Stimulated activated CD8-positive, alpha-beta memory T cell treated with anti-CD3 and anti-CD28 coated beads, Interleukin-4, amount 100 ng/mL, for 4 hours (primary cell): Measurements from ENCODE around the gene GATAD2A.
"Not testable (repeated sequence)": the region's sequence is repeated elsewhere in the genome, so short reads cannot be mapped to it uniquely, and the experiment has no call there.

ENCODE experiments used
- DNase-seq, 2 donors: peaks; one replicate each; pipeline ENCODE4 v3.0.0-alpha.2; 2020; ENCODE audit warnings: low read depth in 2 of 2, low spot score in 1 of 2

Gene GATAD2A

DNA sequence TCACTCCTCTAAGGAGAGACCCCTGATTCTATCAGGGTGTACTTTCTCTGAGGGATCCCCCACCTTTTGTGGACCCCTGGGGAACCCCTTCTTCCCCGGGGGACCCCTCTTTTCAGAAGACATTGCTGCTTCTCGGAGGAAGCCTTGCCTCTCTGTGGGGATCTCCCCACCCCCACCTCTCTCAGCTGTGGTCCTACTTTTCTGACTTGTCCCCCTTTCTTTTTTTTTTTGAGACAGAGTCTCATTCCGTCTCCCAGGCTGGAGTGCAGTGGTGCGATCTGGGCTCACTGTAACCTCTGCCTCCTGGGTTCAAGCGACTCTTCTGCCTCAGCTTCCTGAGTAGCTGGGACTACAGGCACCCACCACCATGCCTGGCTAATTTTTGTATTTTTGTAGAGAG is 18.4 kb upstream of the GATAD2A start:
- no peak for DNase-seq

DNA sequence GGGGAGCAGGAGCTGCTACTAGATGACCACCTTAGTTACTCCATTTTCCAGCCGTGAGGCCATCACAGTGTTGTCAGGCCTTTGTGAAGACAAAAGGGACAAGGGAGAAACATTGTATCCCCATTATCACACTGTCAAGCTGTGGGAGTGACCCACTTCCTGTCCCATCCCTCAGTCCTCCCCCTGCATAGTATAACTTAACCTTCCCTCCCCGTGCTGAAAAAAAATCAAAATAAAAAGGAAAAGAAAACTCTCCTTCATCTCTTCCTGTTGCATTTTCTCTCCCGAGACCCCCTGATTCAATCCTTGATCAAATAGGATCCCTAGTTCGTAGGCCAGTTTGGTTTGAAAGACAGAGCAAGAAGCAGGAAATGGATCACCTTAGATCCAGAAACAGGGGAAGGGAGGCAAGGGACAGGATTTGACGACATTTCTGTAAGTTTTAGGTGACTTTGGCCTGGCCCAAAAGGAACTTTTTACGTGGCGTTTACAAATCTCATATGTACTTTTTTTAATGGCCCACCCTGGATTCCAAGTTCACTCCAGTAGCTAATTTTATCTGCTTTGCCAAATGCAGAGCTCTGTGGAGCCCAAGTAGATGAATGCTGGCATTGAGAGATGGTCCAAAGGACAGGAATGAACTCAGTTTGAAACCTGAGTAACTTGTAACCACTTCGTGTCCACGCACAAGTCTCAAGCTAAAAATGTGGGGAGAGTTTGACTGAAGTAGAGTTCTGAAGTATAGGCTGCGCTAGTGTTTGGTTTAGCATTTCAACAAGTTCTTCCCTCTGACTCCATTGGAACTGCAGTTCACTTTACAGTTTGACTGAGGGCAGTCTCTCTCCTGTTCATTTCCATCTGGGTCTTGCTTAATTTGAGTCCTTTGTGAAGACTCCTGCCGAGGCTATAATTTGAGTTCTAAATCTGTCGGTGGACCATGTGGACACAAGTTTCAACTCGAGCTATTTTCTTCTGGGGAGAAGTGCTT is 16.6 kb upstream of the GATAD2A start:
- DNase-seq: no peak

DNA sequence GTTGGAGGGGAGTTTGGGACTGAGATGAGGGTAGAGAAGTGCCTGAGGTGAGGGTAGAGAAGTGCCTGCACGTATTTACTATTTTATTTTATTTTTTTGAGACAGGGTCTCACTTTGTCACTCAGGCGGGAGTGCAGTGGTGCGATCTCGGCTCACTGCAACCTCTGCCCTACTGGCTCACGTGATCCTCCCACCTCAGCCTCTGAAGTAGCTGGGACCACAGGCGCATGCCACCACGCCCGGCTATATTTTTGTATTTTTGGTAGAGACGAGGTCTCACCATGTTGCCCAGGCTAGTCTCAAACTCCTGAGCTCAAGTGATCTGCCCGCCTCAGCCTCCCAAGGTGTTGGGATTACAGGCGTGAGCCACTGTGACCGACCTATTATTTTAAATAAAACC is 15.8 kb upstream of the GATAD2A start:
- DNase-seq: not testable (repeated sequence)

DNA sequence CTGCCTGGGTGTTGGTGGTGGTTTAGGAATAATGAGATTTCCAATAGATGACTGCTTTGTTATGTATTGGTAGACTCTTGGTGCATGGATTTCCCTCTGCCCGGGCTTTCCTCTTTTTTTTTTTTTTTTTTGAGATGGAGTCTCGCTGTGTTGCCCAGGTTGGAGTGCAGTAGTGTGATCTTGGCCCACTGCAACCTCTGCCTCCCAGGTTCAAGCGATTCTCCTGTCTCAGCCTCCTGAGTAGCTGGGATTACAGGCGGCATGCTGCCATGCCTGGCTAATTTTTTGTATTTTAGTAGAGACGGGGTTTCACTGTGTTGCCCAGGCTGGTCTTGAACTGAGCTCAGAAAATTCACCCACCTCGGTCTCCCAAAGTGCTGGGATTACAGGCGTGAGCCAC is 11.1 kb upstream of the GATAD2A start:
- not testable (repeated sequence) for DNase-seq

DNA sequence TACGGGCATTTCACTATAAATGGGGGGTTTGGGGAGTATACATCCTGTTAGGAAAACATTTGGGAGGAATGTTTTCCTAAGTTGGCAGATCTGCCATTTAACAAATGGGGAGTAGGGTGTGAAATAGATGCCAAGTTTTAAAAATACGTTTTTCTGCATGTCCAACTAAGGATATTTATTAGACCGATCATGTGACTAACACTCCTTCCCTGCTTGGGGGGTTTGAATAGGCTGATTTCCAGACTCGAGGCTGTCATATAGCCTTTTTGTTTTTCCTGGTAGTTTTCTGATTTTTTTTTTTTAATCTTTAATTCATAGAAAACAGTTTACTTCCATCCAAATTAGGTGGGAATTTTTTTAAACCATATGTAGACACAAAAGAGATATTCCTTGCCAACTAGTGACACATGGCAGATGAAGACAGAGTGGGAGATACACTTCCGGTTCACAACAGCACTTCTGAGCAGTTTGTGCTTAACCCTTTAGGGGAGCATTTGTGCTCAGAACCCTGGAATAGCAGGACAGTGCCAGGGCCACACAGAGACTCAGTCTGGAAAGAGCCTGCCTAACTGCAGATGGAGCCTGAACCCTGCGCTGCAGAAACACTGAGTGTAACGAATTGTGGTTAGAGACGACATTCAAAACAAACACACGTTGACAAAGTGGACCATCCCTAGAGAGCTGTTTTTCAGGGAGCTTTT is 5.6 kb upstream of the GATAD2A start:
- DNase-seq: no peak

DNA sequence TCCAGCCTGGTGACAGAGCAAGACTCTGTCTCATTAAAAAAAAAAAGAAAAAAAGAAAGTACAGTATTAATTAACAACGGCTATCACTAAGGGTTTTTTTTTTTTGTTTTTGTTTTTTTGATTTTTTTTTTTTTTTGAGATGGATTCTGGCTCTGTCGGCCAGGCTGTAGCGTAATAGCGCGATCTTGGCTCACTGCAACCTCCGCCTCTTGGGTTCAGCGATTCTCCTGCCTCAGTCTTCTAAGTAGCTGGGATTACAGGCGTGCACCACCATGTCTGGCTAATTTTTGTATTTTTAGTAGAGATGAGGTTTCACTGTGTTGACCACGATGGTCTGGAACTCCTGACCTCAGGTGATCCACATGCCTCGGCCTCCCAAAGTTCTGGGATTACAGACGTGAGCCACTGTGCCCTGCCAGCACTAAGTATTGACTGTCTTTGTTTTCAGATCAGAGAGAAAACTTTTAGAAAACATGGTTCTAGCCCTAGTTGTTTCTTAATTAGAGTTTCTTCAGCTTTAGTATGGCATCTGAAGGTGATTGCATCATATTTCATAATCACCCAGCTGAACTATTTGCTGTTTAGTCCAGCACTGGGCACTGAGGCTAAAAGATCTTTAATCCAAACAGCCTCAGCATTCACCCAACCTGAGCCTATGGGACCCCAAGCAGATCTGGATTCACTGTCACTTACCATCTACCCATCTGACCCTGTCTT is 2.7 kb upstream of the GATAD2A start:
- DNase-seq: no peak

DNA sequence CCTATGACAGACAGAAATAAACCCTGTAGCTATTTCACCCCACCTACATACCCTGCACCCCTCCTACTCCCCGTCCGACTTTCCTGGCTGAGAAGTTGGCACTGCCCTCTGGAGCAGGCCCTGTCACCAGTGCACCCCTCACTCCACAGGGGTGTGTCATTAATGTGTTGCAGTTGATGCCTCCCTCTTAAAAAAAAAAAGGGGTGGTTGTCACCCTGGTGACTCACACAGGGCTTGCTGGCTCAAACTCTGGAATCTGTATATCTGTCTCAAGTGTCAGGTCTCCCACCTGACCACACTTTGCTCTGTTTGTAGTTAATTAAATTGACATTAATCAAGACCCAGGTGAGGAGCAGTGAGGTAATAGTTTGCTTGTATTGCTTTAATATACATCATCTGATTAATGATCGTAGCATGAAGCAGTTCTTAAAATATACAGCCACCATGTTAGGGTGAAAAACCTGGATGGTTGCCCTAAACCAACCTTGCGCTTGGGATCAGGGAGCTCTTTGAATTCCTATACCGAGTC is 2.0 kb upstream of the GATAD2A start:
- no peak for DNase-seq

DNA sequence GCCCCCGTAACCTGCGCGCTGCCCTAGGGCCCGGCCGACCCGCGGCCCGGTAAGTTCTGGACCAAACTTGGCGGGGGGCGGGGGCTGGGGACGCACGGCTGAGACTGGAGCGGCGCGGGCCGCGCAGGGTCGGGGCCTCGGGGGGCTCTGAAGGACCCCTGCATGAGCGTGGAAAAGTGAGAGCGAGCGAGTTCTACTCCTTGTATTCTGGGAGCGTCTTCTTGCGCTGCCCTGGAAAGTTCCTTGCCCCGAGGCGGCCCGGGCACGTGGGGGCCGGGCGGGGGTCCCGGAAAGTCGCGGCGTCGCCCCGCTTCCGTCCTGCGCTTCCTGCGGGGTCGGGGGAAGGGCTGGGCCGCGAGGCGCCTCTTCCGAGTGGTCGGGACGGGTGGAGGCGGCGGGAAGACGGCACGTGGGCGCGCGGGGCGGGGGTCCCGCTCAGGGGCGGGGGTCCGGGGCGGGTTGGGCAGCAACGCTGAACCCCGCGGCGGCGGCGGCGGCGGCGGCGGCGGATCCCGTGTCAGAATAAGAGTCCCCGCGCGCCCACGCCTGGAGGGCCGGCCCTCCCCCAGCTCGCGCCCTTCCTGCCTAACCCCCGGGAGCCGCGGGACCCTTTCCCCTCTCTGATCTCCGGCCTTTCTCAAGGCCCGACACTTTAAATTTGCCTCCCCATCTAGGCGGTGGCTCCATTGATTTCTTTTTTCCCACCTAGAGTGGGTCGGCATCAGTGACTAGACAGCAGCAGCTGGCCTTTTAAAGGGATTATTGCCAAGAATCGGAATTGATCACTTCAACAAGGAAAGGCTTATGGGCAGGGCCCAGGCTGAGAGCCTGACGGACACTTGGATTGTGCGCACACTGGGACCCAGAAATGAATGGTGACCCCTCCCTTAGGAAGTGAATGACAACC is 749 bp downstream of the GATAD2A start:
- peak in 1 of 2 donors; percentile 23 for DNase-seq

DNA sequence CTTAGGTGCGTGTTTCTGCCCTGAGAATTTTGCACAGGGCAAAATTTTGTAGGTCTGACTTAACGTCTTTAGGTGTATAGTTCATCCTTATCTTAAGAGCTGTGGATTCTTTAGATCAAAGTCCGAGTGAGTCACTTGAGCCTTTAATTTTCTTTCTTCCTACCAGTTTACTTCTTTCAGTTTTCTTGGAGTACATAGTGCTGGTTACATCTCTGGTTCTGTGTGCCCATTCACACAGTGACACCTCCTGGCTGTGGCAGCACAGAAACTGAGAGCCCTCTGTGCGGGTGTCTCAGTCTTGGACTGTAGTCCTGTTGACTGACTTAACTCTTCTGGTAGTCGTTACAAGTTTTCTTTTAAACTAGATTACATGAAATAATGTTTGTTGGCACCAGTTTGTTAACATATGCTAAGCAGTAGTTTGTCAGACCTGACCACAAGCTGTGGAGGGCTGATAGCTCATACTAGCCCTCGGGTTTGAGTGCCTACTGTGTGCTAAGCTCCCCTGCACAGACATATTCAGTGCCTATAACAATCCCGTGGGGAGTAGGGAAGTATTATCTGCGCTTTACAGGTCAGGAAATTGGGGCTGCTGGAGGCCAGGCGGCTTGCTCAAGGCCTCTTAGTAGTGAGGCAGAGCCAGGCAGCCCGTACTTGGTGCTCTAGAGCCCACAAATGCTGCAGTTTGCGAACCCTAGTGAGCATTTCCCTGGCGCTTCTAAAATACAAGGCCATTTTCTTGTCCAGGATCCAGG is 1.6 kb downstream of the GATAD2A start:
- DNase-seq: no peak

DNA sequence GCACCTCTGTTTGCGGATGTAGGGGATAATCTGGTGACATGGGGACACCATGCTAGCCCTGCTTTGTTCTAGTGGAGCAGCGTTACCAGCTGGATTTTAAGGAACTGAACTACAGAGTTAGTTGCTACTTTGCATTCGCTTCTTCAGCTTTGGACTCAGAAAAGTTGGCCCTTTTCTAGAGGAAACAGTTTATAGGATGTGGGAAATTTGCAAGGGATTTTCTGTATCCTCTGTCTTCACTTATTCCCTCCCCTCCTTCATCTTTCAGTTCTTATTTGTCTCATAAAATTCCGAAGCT is 2.1 kb downstream of the GATAD2A start:
- DNase-seq: no peak

DNA sequence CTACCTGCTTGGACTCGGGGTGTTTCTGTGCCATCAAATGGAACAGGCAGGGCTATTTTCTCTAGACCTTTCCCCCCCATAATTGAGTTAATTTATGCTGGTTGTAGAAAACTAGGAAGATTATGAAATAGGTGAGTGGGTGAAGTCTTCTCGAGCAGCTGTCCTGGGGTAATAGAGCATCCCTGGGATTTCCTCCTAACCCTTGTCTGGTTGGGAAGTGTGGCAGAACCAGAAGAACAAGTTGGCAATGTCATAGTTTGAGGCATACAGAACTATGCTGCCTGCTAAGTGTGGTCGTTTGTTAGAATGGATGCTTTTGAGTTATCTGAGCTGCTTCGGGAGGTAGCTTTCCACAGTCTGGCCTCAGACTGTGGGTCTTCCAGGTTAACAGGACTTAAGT is 3.7 kb downstream of the GATAD2A start:
- no peak for DNase-seq

DNA sequence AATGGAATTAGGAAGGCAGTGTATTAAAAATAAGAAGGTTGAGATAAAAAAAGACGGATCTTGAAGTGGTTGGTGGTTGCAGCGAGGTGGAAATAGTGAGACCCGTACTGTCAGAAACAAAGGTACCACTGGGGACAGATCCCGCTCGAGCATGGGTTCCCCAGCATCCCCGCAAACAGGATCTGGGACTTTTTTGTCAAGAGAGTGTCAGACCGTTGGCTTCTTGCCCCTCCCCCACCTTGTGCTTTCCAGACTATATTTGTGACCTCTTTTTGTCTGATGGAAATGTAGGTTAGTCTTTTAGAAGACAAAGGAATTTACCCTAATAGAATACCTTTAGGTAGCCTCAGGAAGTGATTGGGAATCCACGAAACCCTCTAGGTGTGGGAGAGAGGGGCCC is 4.2 kb downstream of the GATAD2A start:
- DNase-seq: no peak

DNA sequence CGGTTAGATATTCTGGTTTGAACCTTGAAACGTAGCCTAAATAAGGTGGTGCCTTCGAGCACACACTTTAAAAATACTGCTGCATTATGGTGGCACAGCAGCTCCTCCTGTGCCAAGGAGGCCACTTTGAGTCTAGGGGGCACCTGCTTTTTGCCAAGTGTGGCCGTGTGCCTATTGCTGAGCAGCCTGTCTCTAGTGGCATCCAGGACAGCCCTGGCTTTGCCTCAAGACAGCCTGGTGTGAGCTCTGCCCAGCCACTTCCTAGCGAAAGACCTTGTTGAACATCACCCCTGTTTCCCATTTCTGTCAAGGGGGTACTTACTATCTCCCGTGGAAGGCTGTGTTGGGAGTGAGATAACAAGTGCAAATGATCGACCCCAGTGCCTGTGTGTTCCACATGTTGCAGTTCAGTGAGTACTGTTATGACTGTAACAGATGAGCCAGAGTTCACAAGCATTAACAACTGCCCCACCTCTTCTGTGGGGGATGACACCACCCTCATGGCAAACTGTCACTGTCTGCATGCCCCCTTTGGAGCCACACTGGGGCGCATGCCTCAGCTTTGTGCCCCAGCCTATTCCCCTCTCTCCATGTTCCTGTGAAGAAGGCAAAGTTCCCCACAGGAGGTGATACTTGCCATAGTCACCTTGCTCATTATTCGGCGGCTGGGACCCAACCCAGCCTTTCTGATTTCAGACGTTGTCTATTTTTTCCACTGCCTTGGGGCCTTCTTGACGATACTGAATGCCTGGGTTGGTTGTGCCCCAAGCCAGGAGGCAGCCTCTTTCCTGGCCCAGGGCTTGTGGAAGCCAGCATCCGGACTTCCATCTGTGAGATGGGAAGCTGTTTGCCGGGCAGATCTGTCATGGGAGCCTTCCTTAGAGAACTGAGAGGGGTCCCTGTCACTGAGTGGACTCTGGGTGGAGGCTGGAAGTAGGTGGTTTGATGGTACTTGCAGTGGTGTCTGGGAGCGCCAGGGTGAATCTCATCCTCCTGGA is 5.4 kb downstream of the GATAD2A start:
- DNase-seq: no peak

DNA sequence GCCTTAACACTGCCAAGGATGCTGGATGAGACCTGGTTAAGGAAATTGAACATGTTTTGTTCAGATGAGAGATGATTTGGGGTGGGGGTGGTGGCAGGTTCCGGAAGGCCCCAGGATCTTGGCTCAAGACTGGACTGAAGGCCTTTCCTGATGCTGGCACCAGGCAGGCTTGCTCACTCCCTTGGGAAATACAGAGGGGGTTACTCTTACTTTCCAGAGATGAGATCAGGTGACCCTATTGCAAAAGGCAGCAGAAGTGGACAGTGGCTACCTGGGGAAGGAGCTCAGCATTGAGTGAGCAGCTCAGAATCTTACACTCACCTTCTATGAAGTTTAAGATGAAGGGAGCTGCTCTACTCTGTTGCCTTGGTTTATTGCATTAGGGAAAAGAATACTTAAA is 10.8 kb downstream of the GATAD2A start:
- no peak for DNase-seq

DNA sequence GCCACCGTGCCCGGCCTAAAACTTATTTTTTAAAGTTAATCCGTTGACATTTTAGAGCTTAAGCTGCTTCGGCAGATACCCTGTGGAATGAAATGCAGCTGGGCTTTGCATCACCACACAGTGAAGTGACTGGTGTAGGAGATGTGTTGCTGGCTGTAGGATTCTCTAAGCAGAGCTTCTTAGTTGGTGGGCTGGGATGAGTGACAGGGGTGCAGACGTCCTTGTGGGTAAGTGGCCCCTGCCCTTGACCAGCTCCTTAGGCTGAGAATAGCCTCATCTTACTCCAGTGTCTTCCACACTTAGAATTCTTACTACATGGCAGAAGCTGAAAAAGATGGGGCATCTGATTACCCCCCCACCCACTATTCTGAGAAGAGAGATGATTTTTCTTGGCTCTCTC is 11.6 kb downstream of the GATAD2A start:
- DNase-seq: no peak

DNA sequence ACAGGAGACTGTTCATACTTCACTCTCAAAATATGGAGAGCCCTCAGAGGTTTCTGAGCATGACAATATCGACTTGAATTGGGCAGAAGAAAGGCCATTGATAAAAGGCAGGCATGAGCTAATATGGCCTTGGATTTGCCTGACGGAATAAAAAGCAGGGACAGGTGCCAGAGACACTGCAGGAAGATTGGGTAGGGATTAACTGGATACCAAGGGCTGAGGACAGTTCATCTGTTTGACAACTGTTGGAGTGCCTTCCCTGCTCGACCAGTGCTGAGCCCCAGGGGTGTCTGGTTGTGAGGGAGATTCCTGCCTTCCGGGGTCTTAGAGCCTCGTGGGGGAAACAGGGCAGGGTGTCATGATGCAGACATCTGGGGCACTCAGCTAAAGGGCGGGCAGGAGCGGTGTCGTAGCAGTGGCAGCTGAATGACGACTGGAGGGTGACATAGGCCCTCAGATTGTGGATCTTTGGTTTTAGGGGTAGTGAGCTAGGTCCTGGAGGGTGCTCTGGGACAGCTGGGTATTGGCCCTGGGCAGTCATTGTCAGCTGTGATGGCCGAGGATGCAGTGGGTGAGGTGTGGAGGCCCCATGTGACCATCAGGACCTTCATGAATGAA is 12.3 kb downstream of the GATAD2A start:
- DNase-seq: no peak

DNA sequence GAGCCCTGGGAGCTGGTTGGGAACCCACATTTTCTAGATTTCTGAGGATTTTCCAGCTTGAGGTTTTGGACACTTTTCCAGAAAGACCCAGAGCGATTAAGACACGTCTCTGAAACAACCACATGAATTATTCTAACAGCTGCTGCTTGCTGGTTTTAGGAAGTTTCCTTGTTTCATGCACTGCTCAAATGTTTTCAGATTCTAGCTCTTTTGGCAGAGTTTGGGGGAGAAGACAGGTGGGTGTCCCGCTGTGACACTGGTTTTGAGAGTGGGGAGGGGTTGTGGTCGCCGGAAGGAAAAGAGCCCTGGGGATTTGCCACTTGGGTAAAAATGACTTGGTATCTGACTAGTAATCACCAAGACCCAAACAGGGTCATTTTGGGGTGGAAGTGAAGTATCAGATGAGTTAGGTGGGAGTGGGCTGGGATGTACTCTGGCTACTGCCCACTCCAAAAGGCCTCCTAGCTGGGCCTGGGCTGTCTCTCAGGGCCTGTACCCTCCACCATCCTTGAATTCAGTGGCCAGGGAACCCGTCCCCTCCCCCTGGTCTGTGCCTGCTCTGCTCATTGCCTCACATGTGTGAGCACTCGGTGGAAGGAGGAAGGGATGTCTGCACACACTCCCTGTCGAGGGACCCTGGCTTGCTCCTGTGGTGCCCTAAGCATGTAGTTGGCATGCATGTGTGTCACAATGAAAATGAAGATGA is 13.2 kb downstream of the GATAD2A start:
- no peak for DNase-seq
